NCI-H526 treated with DMSO at 0.1 percent for 48 hours (cell line): ENCODE measurements around the gene FAM234A.

Experiments
- DNase-seq: peaks from one replicate; lab custom pipeline; 2025; lab: John Stamatoyannopoulos, UW

Gene FAM234A

GRCh38 chr16:301235-301634 lies 66.6 kb downstream of the FAM234A start:
- DNase-seq, result no peak

GRCh38 chr16:301950-302349 lies 67.3 kb downstream of the FAM234A start:
- DNase-seq, result no peak

GRCh38 chr16:303760-304505 lies 69.3 kb downstream of the FAM234A start:
- DNase-seq, result no peak

GRCh38 chr16:305916-306626 lies 71.5 kb downstream of the FAM234A start:
- DNase-seq, result no peak

GRCh38 chr16:306911-307370 lies 72.3 kb downstream of the FAM234A start:
- no peak for DNase-seq

- no peak for DNase-seq
Measured at GRCh38 chr16:307691-308312, 73.2 kb downstream of the FAM234A start.

- no peak for DNase-seq
Measured at GRCh38 chr16:309476-309875, 74.9 kb downstream of the FAM234A start.

GRCh38 chr16:311725-312124 lies 77.1 kb downstream of the FAM234A start:
- no peak for DNase-seq

- DNase-seq, result no peak
Measured at GRCh38 chr16:314351-314750, 79.7 kb downstream of the FAM234A start.

GRCh38 chr16:314795-315299 lies 80.2 kb downstream of the FAM234A start:
- no peak for DNase-seq
